GM12801 (cell line): ENCODE measurements around the gene KLHL4.

Source experiments
- CTCF ChIP-seq: IDR thresholded peaks from one replicate; pipeline ENCODE4 v1.5.1; 2011; ENCODE audit warnings: control low read depth; ENCODE audit not compliant: insufficient read length; ENCODE audit errors: extremely low read depth

KLHL4 gene

GRCh38 chrX:87664381-87664780, 146.8 kb downstream of the KLHL4 start:
- TF ChIP-seq CTCF, result no peak

DNA sequence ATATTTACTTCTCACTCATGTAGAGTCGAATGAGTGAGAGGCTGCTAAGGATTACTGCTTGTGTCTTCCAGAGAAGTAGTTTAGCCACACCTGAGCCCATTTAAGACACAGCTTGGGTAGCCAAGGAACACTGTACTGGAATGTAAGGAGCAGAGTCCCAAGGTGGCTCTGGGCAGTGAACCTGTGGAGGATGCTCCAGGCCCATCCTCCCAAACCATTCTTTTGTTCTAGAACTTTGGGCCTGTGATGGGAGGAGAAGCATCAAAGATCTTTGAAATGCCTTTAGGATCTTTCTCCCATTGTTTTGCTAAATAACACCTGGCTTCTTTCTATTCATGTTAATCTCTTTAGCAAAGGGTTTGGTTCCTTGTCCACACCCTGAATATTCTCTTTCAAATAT, 162.2 kb downstream of the KLHL4 start:
- no peak for TF ChIP-seq CTCF

GRCh38 chrX:87687703-87688102, 170.1 kb downstream of the KLHL4 start:
- TF ChIP-seq CTCF, result no peak

GRCh38 chrX:87693204-87693603, 175.6 kb downstream of the KLHL4 start:
- TF ChIP-seq CTCF, result no peak

DNA sequence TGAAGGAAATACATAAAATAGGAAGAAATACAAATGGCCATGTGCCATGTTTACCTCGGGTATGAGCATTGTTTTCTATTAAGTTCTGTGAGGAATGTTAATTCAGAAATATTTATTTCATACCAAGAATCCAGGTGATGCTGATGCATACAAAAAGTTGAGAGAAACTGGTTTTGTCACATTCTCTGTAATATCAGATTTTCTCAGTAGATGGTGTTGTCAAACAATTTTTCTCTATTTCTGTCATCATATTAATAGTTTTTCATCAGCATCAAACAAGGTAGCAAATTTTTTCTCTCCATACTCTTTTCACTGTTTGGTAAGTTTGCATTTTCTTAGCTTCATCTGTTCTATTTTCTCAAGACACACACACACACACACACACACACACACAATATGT, 179.8 kb downstream of the KLHL4 start:
- TF ChIP-seq CTCF, result no peak

GRCh38 chrX:87702795-87703194, 185.2 kb downstream of the KLHL4 start:
- no peak for TF ChIP-seq CTCF

GRCh38 chrX:87706134-87706533, 188.5 kb downstream of the KLHL4 start:
- no peak for TF ChIP-seq CTCF

- no peak for TF ChIP-seq CTCF
Observed at GRCh38 chrX:87710580-87710979, 193.0 kb downstream of the KLHL4 start.
